Choroid plexus epithelial cell (primary cell): ENCODE data around the gene SPATA31D4.
"Not testable (repeated sequence)": the region's sequence is repeated elsewhere in the genome, so short reads cannot be mapped to it uniquely, and the experiment has no call there.

ENCODE experiments used
- DNase-seq: peaks from one replicate; pipeline ENCODE4 v3.0.0-alpha.2; 2010; ENCODE audit warnings: low read depth
- H3K4me3 ChIP-seq: 2 replicates; pipeline ENCODE4 v1.5.1; 2011; ENCODE audit warnings: low read depth, mild to moderate bottlenecking, control low read depth, low read length, moderate library complexity
- CTCF ChIP-seq: conservative IDR thresholded peaks from 2 replicates; pipeline ENCODE4 v1.5.1; 2011; ENCODE audit warnings: low read depth, mild to moderate bottlenecking, control low read depth, inconsistent platforms, low read length, moderate library complexity

Gene SPATA31D4

GRCh38 chr9:81915801-81916505 is 12.3 kb upstream of the SPATA31D4 start:
- no peak for DNase-seq
- TF ChIP-seq CTCF: no peak
- no peak overlapping the region for H3K4me3 ChIP-seq

GRCh38 chr9:81918507-81918906 is 9.7 kb upstream of the SPATA31D4 start:
- DNase-seq, H3K4me3 ChIP-seq: not testable (repeated sequence)

GRCh38 chr9:81930147-81930546 is 1.9 kb downstream of the SPATA31D4 start:
- DNase-seq, H3K4me3 ChIP-seq: not testable (repeated sequence)

- H3K4me3 ChIP-seq, DNase-seq: not testable (repeated sequence)
Observed at GRCh38 chr9:81933547-81933946, 5.3 kb downstream of the SPATA31D4 start.

- not testable (repeated sequence) for H3K4me3 ChIP-seq, DNase-seq
Observed at GRCh38 chr9:81943393-81943792, 15.2 kb downstream of the SPATA31D4 start, which contains the start of gene SPATA31D3. TSS of gene SPATA31D3 (plus strand) at chr9:81943500. CDS start at chr9:81943586, 86 bp downstream.

GRCh38 chr9:81948650-81949049 is 20.4 kb downstream of the SPATA31D4 start:
- DNase-seq: not testable (repeated sequence)

GRCh38 chr9:81953096-81953495 is 24.9 kb downstream of the SPATA31D4 start:
- no peak overlapping the region for H3K4me3 ChIP-seq
- DNase-seq: no peak
- no peak for TF ChIP-seq CTCF

More at GRCh38 chr9:81948650-81949049, 20.4 kb downstream of the SPATA31D4 start:
- not testable (repeated sequence) for H3K4me3 ChIP-seq

GRCh38 chr9:81955625-81956024 is 27.4 kb downstream of the SPATA31D4 start:
- TF ChIP-seq CTCF: no peak
- H3K4me3 ChIP-seq: no peak overlapping the region
- DNase-seq: no peak

GRCh38 chr9:81964218-81965171 is 36.3 kb downstream of the SPATA31D4 start:
- TF ChIP-seq CTCF: no peak
- no peak overlapping the region for H3K4me3 ChIP-seq
- DNase-seq: peak; percentile 2
